ENCODE measurements around the gene PERM1. TPM values are rescaled to one million over a fixed set of nuclear protein-coding genes. Genes with fewer than 3 reads are reported as not detected.
A peak's percentile ranks its signal among the peaks of the same experiment; 100 is the strongest.
"Not testable (repeated sequence)": the region's sequence is repeated elsewhere in the genome, so short reads cannot be mapped to it uniquely, and the experiment has no call there.

The PERM1 gene
- total RNA-seq, 1 donor: not detected

- TF ChIP-seq, protein P1, sequence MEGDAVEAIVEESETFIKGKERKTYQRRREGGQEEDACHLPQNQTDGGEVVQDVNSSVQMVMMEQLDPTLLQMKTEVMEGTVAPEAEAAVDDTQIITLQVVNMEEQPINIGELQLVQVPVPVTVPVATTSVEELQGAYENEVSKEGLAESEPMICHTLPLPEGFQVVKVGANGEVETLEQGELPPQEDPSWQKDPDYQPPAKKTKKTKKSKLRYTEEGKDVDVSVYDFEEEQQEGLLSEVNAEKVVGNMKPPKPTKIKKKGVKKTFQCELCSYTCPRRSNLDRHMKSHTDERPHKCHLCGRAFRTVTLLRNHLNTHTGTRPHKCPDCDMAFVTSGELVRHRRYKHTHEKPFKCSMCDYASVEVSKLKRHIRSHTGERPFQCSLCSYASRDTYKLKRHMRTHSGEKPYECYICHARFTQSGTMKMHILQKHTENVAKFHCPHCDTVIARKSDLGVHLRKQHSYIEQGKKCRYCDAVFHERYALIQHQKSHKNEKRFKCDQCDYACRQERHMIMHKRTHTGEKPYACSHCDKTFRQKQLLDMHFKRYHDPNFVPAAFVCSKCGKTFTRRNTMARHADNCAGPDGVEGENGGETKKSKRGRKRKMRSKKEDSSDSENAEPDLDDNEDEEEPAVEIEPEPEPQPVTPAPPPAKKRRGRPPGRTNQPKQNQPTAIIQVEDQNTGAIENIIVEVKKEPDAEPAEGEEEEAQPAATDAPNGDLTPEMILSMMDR (IDR thresholded peaks at IDR 0.05; ENCODE audit: insufficient read depth, low read length): no peak
- DNase-seq (ENCODE audit: low read depth): peak; percentile 80
Observed at GRCh38 chr1:1013105-1013921, 31.4 kb upstream of the PERM1 start, which contains the start of gene ISG15. Gene ISG15 (plus strand): TSS chr1:1013497. CDS start chr1:1013574, 77 bp downstream.

DNA sequence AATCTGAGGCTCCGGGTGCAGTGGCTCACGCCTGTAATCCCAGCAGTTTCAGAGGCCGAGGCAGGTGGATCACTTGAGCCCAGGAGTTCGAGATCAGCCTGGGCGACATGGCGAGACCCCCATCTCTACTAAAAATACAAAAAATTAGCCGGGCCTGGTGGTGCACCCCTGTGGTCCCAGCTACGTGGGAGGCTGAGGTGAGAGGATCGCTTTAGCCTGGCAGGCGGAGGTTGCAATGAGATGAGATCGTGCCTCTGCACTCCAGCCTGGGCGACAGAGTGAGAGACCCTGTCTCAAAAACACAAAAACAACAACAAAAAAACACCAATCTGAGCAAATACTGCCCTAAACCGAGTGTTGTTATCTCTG is 30.8 kb upstream of the PERM1 start:
- H3K4me3 ChIP-seq (ENCODE audit: low read depth, low read length): peak overlapping the region; percentile 66
- DNase-seq (ENCODE audit: low read depth): not testable (repeated sequence)

More at GRCh38 chr1:1013105-1013921, 31.4 kb upstream of the PERM1 start, which contains the start of gene ISG15:
- peak within 1 kb of the TSS; percentile 66 for H3K4me3 ChIP-seq (ENCODE audit: low read depth, low read length)

DNA sequence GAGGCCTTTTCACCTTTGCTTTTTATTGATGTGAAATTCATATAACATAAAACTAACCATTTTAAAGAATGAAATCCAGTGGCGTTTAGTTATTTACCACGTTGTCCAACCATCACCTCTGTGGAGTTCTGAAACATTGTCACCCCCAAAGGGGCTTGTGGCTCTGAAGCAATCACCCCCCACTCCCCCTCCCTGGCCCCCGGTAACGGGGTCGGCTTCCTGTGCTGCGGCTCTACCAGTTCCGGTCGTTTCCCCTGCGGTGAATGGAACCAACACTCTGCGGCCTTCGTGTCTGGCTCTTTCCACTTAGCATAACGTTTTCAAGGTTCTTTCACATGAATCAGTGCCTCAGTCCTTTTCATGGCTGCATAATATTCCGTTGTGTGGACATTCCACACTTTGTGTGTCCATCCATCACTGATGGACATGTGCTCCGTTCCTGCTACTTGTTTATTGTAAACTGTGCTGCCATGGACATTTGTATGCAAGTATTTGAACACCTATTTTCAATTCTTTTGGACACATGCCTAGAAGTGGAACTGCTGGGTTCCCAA is 29.6 kb upstream of the PERM1 start:
- DNase-seq (ENCODE audit: low read depth): no peak
- TF ChIP-seq, protein P1 (IDR thresholded peaks at IDR 0.05; ENCODE audit: insufficient read depth, low read length): no peak
- no peak overlapping the region for H3K4me3 ChIP-seq (ENCODE audit: low read depth, low read length)

DNA sequence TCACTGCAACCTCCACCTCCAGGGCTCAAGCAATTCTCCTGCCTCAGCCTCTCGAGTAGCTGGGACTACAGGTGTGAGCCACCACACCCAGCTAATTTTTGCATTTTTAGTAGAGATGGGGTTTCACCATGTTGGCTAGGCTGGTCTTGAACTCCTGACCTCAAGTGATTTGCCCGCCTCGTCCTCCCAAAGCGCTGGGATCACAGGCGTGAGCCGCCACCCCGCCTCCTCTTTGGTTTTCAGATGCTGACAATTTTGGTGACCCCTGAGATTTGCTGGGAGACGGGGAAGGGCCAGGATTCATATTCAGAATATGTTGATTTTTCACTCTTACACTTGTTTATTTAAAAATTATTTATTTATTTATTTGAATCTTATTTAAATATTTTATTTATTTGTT is 28.2 kb upstream of the PERM1 start:
- DNase-seq (ENCODE audit: low read depth); H3K4me3 ChIP-seq (ENCODE audit: low read depth, low read length): not testable (repeated sequence)

DNA sequence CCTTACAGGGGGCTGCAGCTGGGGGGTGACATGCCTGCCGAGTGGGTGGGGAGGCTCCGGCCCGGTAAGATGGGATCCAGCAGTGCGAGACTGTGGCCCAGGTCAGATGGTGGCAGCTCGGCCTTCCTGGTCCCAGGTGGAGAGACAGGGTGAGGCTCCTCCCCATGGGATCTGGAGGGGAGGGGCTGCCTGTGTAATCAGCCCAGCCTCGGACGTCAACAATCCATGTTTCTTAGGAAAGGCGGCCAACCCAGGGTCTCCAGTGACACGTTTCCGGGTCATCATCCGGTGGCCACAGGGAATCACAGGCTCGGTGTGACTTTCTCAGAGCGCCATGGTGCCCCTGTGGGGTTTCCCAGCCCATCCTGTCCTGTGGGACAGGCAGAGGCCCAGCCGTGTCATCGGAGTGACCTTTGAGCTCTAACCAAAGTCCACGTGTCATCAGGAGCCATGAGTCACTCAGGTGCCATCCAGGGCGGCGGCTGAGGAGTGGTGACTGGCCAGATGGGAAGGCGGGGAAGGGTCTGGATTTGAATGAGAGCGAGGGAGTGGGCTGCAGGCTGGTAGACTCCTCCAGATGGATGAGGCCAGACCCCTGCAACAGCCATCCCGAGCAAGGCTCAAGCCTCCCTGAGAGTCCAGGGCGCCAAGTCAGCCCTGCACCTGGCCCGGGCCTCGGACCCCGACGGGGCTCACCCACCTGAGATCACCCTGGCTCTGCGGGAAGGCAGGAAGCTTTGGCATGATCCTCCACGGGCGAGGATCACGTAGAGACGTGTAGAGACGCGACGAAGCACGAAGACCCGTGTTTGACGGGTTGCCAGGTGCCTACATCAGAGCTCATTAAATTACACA is 24.6 kb upstream of the PERM1 start:
- TF ChIP-seq, protein P1 (IDR thresholded peaks at IDR 0.05; ENCODE audit: insufficient read depth, low read length): no peak
- DNase-seq (ENCODE audit: low read depth): no peak
- H3K4me3 ChIP-seq (ENCODE audit: low read depth, low read length): no peak overlapping the region

DNA sequence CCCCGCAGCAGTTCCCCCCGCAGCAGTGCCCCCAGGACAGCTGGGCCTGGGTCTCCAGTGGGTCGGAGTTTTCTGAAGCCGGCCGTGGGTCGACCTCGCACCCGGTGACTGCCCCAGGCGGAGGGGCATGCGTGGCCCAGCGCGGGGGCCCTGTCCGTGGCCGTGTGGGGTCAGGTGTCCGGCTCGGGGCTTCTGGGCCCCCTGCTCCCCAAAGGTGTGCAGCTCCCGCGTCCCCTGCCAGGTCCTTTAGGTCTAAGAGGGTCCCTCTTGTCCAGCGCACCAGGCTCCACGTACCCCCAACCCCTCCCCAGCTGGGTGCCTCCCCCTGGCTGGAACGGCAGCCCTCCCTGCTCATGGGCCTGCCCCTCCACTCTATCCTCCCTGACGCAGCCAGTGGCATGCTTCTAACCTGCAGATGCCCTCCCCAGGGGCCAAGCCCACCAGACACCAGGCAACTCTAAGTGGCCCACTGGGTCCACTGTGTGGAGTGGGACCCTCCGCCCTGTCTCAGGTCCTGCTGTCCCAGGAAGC is 23.9 kb upstream of the PERM1 start:
- no peak overlapping the region for H3K4me3 ChIP-seq (ENCODE audit: low read depth, low read length)
- TF ChIP-seq, protein P1 (IDR thresholded peaks at IDR 0.05; ENCODE audit: insufficient read depth, low read length): no peak
- DNase-seq (ENCODE audit: low read depth): no peak

DNA sequence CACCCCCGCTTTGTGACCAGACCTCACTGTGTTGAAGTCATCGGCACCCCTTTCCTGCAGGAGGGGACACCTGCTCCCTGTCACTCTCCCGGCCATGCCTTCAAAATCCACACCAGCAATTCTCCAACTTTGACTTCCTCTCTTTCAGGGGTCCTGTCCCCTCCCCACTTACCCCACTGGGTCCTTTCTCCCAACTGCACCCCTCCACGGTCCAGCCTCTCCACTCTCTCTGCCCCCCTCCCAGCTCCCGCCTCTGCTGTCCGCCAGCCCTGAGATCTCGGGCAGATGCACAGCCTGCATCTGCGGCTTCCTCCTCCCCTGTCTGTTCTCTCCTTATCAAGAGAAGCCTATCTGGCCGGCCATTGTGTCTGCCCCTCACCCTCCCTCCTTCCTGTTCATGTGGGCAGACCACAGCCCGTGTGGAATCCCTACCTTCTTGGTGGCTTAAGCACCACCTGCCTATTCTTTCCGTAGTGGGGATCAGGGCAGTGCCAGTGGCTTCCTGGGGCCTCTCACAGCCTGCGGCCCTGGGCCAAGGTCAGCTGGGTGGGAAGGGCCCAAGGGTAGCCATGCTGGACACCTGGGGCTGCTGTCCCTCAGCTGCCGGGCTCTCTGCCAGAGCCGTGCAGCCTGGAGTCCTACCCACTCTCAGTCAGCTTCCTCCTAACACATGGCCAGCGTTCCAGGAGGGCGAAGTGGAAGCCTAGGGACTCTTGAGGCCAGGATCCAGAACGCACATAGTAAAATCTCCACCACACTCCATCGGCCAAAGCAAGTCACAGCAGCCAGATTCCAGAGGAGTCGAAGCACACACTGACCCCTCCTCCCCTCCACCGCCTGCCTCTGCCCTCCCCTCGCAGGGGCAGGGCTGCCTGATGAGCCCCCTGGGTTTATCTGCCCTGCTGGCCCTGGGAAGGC is 23.1 kb upstream of the PERM1 start:
- TF ChIP-seq, protein P1 (IDR thresholded peaks at IDR 0.05; ENCODE audit: insufficient read depth, low read length): no peak
- H3K4me3 ChIP-seq (ENCODE audit: low read depth, low read length): no peak overlapping the region
- DNase-seq (ENCODE audit: low read depth): peak; percentile 39
